Measurements from ENCODE around the gene B3GNT3.

Gene B3GNT3

GRCh38 chr19:17802137-17802858 lies 7.4 kb downstream of the B3GNT3 start:
- H3K9me3 Mint-ChIP-seq (ENCODE audit: low read depth): no peaks in the 10 kb centered on the region
- H3K4me1 Mint-ChIP-seq (ENCODE audit: low read depth): peaks cover 35% of the 10 kb centered on the region
- peak overlapping the region; percentile 7 for H3K4me3 Mint-ChIP-seq
- H3K27ac Mint-ChIP-seq: peak overlapping the region; percentile 11
- no peaks in the 10 kb centered on the region for H3K36me3 Mint-ChIP-seq
- H3K27me3 Mint-ChIP-seq: no peaks in the 10 kb centered on the region

- peaks cover 35% of the 10 kb centered on the region for H3K4me1 Mint-ChIP-seq (ENCODE audit: low read depth)
- H3K9me3 Mint-ChIP-seq (ENCODE audit: low read depth): no peaks in the 10 kb centered on the region
- peak overlapping the region; percentile 76 for H3K27ac Mint-ChIP-seq
- H3K27me3 Mint-ChIP-seq: no peaks in the 10 kb centered on the region
- peak overlapping the region; percentile 63 for H3K4me3 Mint-ChIP-seq
- no peaks in the 10 kb centered on the region for H3K36me3 Mint-ChIP-seq
These were observed 8.4 kb downstream of the B3GNT3 start for GRCh38 chr19:17803264-17803896.

- H3K27ac Mint-ChIP-seq: peak overlapping the region; percentile 22
These were observed 10.5 kb downstream of the B3GNT3 start for GRCh38 chr19:17805427-17805826.

GRCh38 chr19:17806945-17807344 lies 12.0 kb downstream of the B3GNT3 start:
- H3K9me3 Mint-ChIP-seq (ENCODE audit: low read depth): no peaks in the 10 kb centered on the region
- H3K4me3 Mint-ChIP-seq: peak overlapping the region; percentile 54
- H3K4me1 Mint-ChIP-seq (ENCODE audit: low read depth): peaks cover 34% of the 10 kb centered on the region
- no peaks in the 10 kb centered on the region for H3K27me3 Mint-ChIP-seq
- no peaks in the 10 kb centered on the region for H3K36me3 Mint-ChIP-seq
- H3K27ac Mint-ChIP-seq: no peak overlapping the region

More at GRCh38 chr19:17805427-17805826, 10.5 kb downstream of the B3GNT3 start:
- peak overlapping the region; percentile 9 for H3K4me3 Mint-ChIP-seq
- H3K4me1 Mint-ChIP-seq (ENCODE audit: low read depth): peaks cover 35% of the 10 kb centered on the region
- H3K36me3 Mint-ChIP-seq: no peaks in the 10 kb centered on the region
- no peaks in the 10 kb centered on the region for H3K27me3 Mint-ChIP-seq
- H3K9me3 Mint-ChIP-seq (ENCODE audit: low read depth): no peaks in the 10 kb centered on the region

GRCh38 chr19:17807731-17808316 lies 12.9 kb downstream of the B3GNT3 start:
- Mint-ChIP-seq H3K4me1 (ENCODE audit: low read depth) (peaks cover 29% of the 10 kb centered on the region), H3K4me3 (peak overlapping the region; percentile 64)

GRCh38 chr19:17811103-17811502 lies 16.2 kb downstream of the B3GNT3 start:
- Mint-ChIP-seq H3K27me3 (no peaks in the 10 kb centered on the region), H3K27ac (no peak overlapping the region), H3K4me3 (no peak overlapping the region), H3K4me1 (ENCODE audit: low read depth) (peaks cover 11% of the 10 kb centered on the region), H3K36me3 (no peaks in the 10 kb centered on the region), H3K9me3 (ENCODE audit: low read depth) (no peaks in the 10 kb centered on the region)

More at GRCh38 chr19:17807731-17808316, 12.9 kb downstream of the B3GNT3 start:
- no peaks in the 10 kb centered on the region for H3K36me3 Mint-ChIP-seq
- H3K27ac Mint-ChIP-seq: peak overlapping the region; percentile 70
- H3K9me3 Mint-ChIP-seq (ENCODE audit: low read depth): no peaks in the 10 kb centered on the region
- no peaks in the 10 kb centered on the region for H3K27me3 Mint-ChIP-seq

GRCh38 chr19:17811681-17812080 lies 16.7 kb downstream of the B3GNT3 start:
- Mint-ChIP-seq H3K36me3 (peaks cover 2% of the 10 kb centered on the region), H3K4me1 (ENCODE audit: low read depth) (peaks cover 9% of the 10 kb centered on the region), H3K9me3 (ENCODE audit: low read depth) (no peaks in the 10 kb centered on the region), H3K4me3 (no peak overlapping the region), H3K27ac (no peak overlapping the region), H3K27me3 (no peaks in the 10 kb centered on the region)

GRCh38 chr19:17812099-17812498 lies 17.2 kb downstream of the B3GNT3 start:
- Mint-ChIP-seq H3K36me3 (peaks cover 2% of the 10 kb centered on the region), H3K27ac (no peak overlapping the region), H3K27me3 (no peaks in the 10 kb centered on the region), H3K9me3 (ENCODE audit: low read depth) (no peaks in the 10 kb centered on the region), H3K4me1 (ENCODE audit: low read depth) (peaks cover 8% of the 10 kb centered on the region), H3K4me3 (no peak overlapping the region)

GRCh38 chr19:17817668-17818363 lies 22.9 kb downstream of the B3GNT3 start:
- no peaks in the 10 kb centered on the region for H3K27me3 Mint-ChIP-seq
- H3K36me3 Mint-ChIP-seq: peaks cover 2% of the 10 kb centered on the region
- no peak overlapping the region for H3K27ac Mint-ChIP-seq
- no peaks in the 10 kb centered on the region for H3K9me3 Mint-ChIP-seq (ENCODE audit: low read depth)
- H3K4me1 Mint-ChIP-seq (ENCODE audit: low read depth): no peaks in the 10 kb centered on the region
- H3K4me3 Mint-ChIP-seq: no peak overlapping the region

GRCh38 chr19:17821190-17821589 lies 26.3 kb downstream of the B3GNT3 start, which contains the start of gene INSL3:
TSS of gene INSL3 (minus strand) at chr19:17821519. CDS start at chr19:17821506, 13 bp downstream.
- Mint-ChIP-seq H3K27ac (no peak within 1 kb of the TSS), H3K27me3 (no peaks in the 10 kb centered on the region), H3K36me3 (peaks cover 2% of the 10 kb centered on the region), H3K9me3 (ENCODE audit: low read depth) (no peaks in the 10 kb centered on the region), H3K4me3 (no peak within 1 kb of the TSS), H3K4me1 (ENCODE audit: low read depth) (no peaks in the 10 kb centered on the region)

GRCh38 chr19:17824339-17824738 lies 29.4 kb downstream of the B3GNT3 start:
- no peaks in the 10 kb centered on the region for H3K9me3 Mint-ChIP-seq (ENCODE audit: low read depth)
- no peaks in the 10 kb centered on the region for H3K4me1 Mint-ChIP-seq (ENCODE audit: low read depth)
- H3K27me3 Mint-ChIP-seq: no peaks in the 10 kb centered on the region
- no peak overlapping the region for H3K4me3 Mint-ChIP-seq
- no peak overlapping the region for H3K27ac Mint-ChIP-seq
- H3K36me3 Mint-ChIP-seq: no peaks in the 10 kb centered on the region

- Mint-ChIP-seq H3K36me3 (peaks cover under 1% of the 10 kb centered on the region), H3K4me3 (no peak overlapping the region), H3K27ac (no peak overlapping the region), H3K4me1 (ENCODE audit: low read depth) (no peaks in the 10 kb centered on the region), H3K27me3 (no peaks in the 10 kb centered on the region), H3K9me3 (ENCODE audit: low read depth) (no peaks in the 10 kb centered on the region)
These were observed 31.6 kb downstream of the B3GNT3 start for GRCh38 chr19:17826508-17827056.

GRCh38 chr19:17829855-17830566 lies 35.1 kb downstream of the B3GNT3 start:
- Mint-ChIP-seq H3K4me1 (ENCODE audit: low read depth) (no peaks in the 10 kb centered on the region), H3K9me3 (ENCODE audit: low read depth) (no peaks in the 10 kb centered on the region), H3K27ac (no peak overlapping the region), H3K4me3 (no peak overlapping the region), H3K36me3 (peaks cover 4% of the 10 kb centered on the region), H3K27me3 (no peaks in the 10 kb centered on the region)

Measured in activated naive CD8-positive, alpha-beta T cell (primary cell).